GM18868 (cell line): ENCODE measurements around the gene IP6K2.

Experiments used
- ATAC-seq: cut with Tn5 transposase; IDR thresholded peaks from one replicate; pipeline ENCODE4 v1.9.1; 2021; ENCODE audit warnings: mild to moderate bottlenecking, moderate library complexity; ENCODE audit not compliant: unreplicated experiment

The IP6K2 gene

DNA sequence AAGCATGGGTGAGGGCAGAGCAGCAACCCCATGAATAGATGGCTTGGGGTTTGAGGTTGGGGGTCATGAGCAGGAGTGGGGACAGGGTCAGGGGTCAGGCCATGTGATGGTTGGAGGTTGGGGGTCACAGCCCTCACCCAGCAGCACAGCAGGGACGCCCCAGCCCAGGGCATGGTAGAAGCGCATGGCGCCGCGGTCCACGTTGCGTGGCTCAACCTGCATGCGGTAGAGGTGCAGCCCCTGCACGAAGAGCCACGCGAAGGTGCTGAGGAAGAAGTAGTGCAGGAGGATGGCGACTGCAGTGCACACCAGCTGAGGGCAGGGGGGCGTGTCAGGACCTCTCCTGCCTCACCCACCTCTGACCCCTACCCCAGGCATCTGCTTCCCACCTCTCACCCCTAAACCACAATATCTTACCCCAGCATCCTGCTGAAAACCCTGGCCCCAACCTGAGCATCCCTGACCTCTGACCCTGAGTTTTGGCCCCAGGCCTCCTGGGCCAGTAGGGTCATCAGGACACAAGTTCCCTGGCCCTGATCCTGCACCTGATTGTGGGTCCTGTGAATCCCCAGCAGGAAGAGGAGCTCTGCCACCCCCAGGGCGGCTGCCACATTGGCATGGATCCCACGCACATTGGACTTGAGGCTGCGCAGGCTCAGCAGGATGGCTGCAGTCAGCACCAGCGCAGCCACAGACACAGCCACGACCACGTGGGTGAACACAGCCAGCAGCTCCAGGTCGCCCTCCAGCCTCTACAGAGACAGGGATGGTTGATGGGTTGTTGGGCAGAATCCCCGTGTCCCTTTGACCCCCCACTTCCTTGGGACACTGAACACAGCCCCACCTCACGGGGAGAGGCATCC, 71.9 kb downstream of the IP6K2 start:
- no peak for ATAC-seq

DNA sequence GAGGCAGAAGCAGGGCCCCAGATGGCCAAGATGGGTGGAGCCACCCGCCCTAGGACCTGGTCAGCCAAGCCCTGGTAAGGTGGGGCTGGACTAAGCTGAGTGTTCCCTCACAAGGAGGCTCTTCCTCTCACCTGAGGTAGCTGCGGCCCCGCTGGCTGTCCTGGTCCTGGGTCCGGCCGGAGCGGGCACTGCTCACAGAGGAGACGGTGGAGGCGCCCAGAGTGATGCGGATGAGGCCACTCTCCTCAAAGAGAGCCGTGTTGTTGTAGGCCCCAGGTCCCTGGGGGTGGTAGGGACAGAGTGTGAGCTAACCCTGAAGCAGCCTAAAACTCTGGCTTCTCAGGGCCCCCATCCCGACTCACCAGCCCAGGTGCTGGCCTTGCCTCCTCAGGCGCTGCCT, 74.4 kb downstream of the IP6K2 start:
- ATAC-seq: no peak

DNA sequence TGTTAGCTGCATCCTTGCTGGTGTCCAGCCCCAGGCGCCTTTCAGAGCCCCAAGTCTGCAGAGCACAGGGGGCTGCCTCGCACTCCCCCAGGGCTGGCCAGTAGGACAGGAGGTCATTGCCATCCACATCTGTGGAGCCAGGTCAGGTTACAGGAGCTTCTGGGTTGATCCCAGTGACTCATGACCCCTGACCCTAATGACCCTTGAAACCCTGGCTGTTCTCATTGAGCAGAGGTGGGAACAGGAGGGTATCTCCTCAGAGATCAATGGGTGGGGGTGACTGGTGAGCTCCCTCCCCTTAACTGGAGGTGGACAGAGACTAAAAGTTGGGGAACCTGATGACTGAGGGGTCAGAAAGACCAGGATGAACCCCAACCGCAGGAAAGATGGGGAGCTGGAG, 75.6 kb downstream of the IP6K2 start:
- no peak for ATAC-seq

DNA sequence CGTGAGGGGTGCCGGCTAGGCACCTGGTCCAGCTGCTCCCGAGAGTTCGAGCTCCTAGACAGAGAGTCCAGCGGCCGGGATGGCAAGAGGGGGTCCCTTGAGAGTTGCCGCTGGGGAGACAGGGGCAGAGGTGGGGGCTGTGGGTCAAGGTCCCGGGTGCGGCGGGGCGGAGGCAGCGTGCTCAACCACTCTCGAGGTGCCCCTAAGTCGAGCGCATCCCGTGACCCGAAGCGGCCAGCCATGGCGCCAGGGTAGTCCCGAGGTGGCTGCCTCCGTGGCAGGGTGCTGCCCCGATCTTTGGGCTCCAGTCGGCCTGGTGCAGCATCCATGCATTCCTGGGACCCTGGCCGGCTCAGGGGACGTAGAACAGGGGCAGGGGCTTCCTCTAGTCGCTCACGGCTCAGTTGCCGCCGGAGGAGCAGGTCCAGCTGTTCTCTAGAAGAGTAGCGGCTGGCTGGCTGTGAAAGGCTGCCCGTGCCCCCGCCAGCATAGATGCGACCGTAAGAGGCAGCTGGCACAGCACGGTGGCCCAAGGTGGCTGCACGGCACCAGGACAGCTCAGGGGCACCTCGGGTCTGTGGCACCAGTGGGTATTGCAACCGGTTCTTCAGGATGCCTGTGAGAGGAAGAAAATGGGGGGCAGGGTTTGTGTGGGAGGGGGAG, 76.9 kb downstream of the IP6K2 start:
- no peak for ATAC-seq
